SK-N-MC (cell line): ENCODE data around the gene GINS1.

Experiments
- EZH2 ChIP-seq: fragments of 200-600 bp; sonication (generic); IDR thresholded peaks from one replicate; pipeline ENCODE4 v1.6.1; 2017; ENCODE audit warnings: antibody characterized with exemption
- POLR2AphosphoS5 ChIP-seq: IDR thresholded peaks from 2 replicates; pipeline ENCODE4 v1.6.1; 2012; ENCODE audit warnings: mild to moderate bottlenecking, low read depth, low read length, borderline replicate concordance

DNA sequence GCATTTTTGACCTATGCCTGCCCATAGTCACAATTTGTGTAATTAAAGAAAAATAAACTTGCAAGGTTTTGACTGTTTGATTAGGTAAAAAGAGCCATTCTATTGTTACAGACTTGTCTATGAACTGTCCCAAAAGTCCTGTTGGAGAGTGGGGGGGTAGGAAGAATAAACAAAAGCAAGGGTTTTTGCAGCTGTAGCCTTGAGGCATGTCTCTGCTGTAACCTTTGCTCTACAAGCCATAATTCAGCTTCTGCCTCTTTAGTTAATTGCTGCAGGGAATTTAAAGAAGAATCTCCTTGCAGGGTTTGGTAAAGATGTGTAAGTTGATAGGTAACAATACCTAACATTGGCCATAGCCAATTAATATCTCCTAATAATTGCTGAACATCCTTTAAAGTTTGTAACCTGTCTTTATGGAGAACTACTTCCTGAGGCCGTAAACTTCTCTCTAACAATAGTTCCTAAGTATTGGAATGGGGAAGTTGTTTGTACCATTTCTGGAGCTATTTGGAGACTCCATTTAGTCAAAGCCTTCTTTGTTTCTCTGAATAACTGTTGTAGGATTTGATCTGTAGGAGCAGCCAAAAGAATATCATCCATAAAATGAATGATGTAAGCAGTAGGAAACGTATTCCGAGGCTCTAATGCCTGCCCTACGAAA, 9.0 kb upstream of the GINS1 start:
- TF ChIP-seq EZH2, result no peak
- no peak for TF ChIP-seq POLR2AphosphoS5
